ENCODE measurements around the gene MMS22L. TPM values are rescaled to one million over a fixed set of nuclear protein-coding genes. Genes with fewer than 3 reads are reported as not detected.

The MMS22L gene
- total RNA-seq, 1 donor from 2014 or later = 7.2 TPM

GRCh38 chr6:97129106-97129505 is 153.9 kb downstream of the MMS22L start:
- Histone ChIP-seq H3K4me2 (ENCODE audit: low read length) (no peak overlapping the region), H3K4me3 (ENCODE audit: insufficient read depth, low read depth, low read length) (no peak overlapping the region), H3K27ac (ENCODE audit: low read depth, low read length) (no peak overlapping the region), H3K9ac (ENCODE audit: low read length) (no peak overlapping the region), H4K20me1 (ENCODE audit: insufficient read depth, low read length) (no peaks in the 10 kb centered on the region), H2AFZ (ENCODE audit: low read depth, low read length) (no peak overlapping the region), H3K79me2 (ENCODE audit: insufficient read depth, low read length) (no peaks in the 10 kb centered on the region), H3K4me1 (ENCODE audit: insufficient read depth, low read length) (no peaks in the 10 kb centered on the region), H3K36me3 (ENCODE audit: insufficient read depth, low read length) (no peaks in the 10 kb centered on the region), H3K9me3 (ENCODE audit: insufficient read depth, low read depth, low read length) (no peaks in the 10 kb centered on the region), H3K27me3 (ENCODE audit: insufficient read depth, low read length) (no peaks in the 10 kb centered on the region)
- no peak overlapping the region for H3K4me3 Mint-ChIP-seq (ENCODE audit: unreplicated experiment)
- H3K36me3 Mint-ChIP-seq (ENCODE audit: low read depth, unreplicated experiment) = no peaks in the 10 kb centered on the region
- no peaks in the 10 kb centered on the region for H3K9me3 Mint-ChIP-seq (ENCODE audit: unreplicated experiment)
- no peaks in the 10 kb centered on the region for H3K27me3 Mint-ChIP-seq (ENCODE audit: low read depth, unreplicated experiment)
- no peak overlapping the region for H3K27ac Mint-ChIP-seq (ENCODE audit: unreplicated experiment)
- FAIRE-seq (no peak), DNase-seq (ENCODE audit: low read depth) (no peak)
- no peaks in the 10 kb centered on the region for H3K4me1 Mint-ChIP-seq (ENCODE audit: low read depth, unreplicated experiment)
- no peak for TF ChIP-seq CTCF (IDR thresholded peaks at IDR 0.05; ENCODE audit: insufficient read depth, low read depth, low read length)
- TF ChIP-seq EZH2 (IDR thresholded peaks at IDR 0.05; ENCODE audit: insufficient read depth, low read length) = no peak

GRCh38 chr6:97128507-97128906 is 154.5 kb downstream of the MMS22L start:
- Histone ChIP-seq H4K20me1 (ENCODE audit: insufficient read depth, low read length) (no peaks in the 10 kb centered on the region), H3K36me3 (ENCODE audit: insufficient read depth, low read length) (no peaks in the 10 kb centered on the region), H3K4me1 (ENCODE audit: insufficient read depth, low read length) (no peaks in the 10 kb centered on the region), H3K9ac (ENCODE audit: low read length) (no peak overlapping the region), H3K4me2 (ENCODE audit: low read length) (no peak overlapping the region), H3K27me3 (ENCODE audit: insufficient read depth, low read length) (no peaks in the 10 kb centered on the region), H3K27ac (ENCODE audit: low read depth, low read length) (no peak overlapping the region), H2AFZ (ENCODE audit: low read depth, low read length) (no peak overlapping the region), H3K4me3 (ENCODE audit: insufficient read depth, low read depth, low read length) (no peak overlapping the region), H3K9me3 (ENCODE audit: insufficient read depth, low read depth, low read length) (no peaks in the 10 kb centered on the region), H3K79me2 (ENCODE audit: insufficient read depth, low read length) (no peaks in the 10 kb centered on the region)
- no peak for DNase-seq (ENCODE audit: low read depth)
- FAIRE-seq = no peak
- no peak overlapping the region for H3K27ac Mint-ChIP-seq (ENCODE audit: unreplicated experiment)
- no peaks in the 10 kb centered on the region for H3K36me3 Mint-ChIP-seq (ENCODE audit: low read depth, unreplicated experiment)
- no peaks in the 10 kb centered on the region for H3K4me1 Mint-ChIP-seq (ENCODE audit: low read depth, unreplicated experiment)
- H3K4me3 Mint-ChIP-seq (ENCODE audit: unreplicated experiment) = no peak overlapping the region
- no peaks in the 10 kb centered on the region for H3K9me3 Mint-ChIP-seq (ENCODE audit: unreplicated experiment)
- H3K27me3 Mint-ChIP-seq (ENCODE audit: low read depth, unreplicated experiment) = no peaks in the 10 kb centered on the region
- TF ChIP-seq EZH2 (IDR thresholded peaks at IDR 0.05; ENCODE audit: insufficient read depth, low read length) = no peak
- TF ChIP-seq CTCF (IDR thresholded peaks at IDR 0.05; ENCODE audit: insufficient read depth, low read depth, low read length) = no peak

GRCh38 chr6:97123652-97124051 is 159.4 kb downstream of the MMS22L start:
- no peaks in the 10 kb centered on the region for H3K79me2 ChIP-seq (ENCODE audit: insufficient read depth, low read length)
- Mint-ChIP-seq H3K27ac (ENCODE audit: unreplicated experiment) (no peak overlapping the region), H3K36me3 (ENCODE audit: low read depth, unreplicated experiment) (no peaks in the 10 kb centered on the region), H3K4me1 (ENCODE audit: low read depth, unreplicated experiment) (peaks cover 3% of the 10 kb centered on the region), H3K27me3 (ENCODE audit: low read depth, unreplicated experiment) (no peaks in the 10 kb centered on the region), H3K9me3 (ENCODE audit: unreplicated experiment) (no peaks in the 10 kb centered on the region), H3K4me3 (ENCODE audit: unreplicated experiment) (no peak overlapping the region)
- FAIRE-seq (no peak), DNase-seq (ENCODE audit: low read depth) (no peak)
- H3K9me3 ChIP-seq (ENCODE audit: insufficient read depth, low read depth, low read length) = no peaks in the 10 kb centered on the region
- no peak for TF ChIP-seq EZH2 (IDR thresholded peaks at IDR 0.05; ENCODE audit: insufficient read depth, low read length)
- TF ChIP-seq CTCF (IDR thresholded peaks at IDR 0.05; ENCODE audit: insufficient read depth, low read depth, low read length) = no peak
- H3K36me3 ChIP-seq (ENCODE audit: insufficient read depth, low read length) = no peaks in the 10 kb centered on the region
- H3K4me2 ChIP-seq (ENCODE audit: low read length) = no peak overlapping the region
- no peaks in the 10 kb centered on the region for H3K4me1 ChIP-seq (ENCODE audit: insufficient read depth, low read length)
- no peak overlapping the region for H3K4me3 ChIP-seq (ENCODE audit: insufficient read depth, low read depth, low read length)
- H4K20me1 ChIP-seq (ENCODE audit: insufficient read depth, low read length) = no peaks in the 10 kb centered on the region
- H3K27me3 ChIP-seq (ENCODE audit: insufficient read depth, low read length) = peaks cover 5% of the 10 kb centered on the region
- H3K27ac ChIP-seq (ENCODE audit: low read depth, low read length) = no peak overlapping the region
- H3K9ac ChIP-seq (ENCODE audit: low read length) = no peak overlapping the region
- H2AFZ ChIP-seq (ENCODE audit: low read depth, low read length) = no peak overlapping the region
